GM18870 (cell line): Measurements from ENCODE around the gene WDFY3.
A peak's percentile ranks its signal among the peaks of the same experiment; 100 is the strongest.

Experiments used
- ATAC-seq: cut with Tn5 transposase; IDR thresholded peaks from one replicate; pipeline ENCODE4 v1.9.1; 2021; ENCODE audit warnings: moderate library complexity; ENCODE audit not compliant: unreplicated experiment

The WDFY3 gene, protein sequence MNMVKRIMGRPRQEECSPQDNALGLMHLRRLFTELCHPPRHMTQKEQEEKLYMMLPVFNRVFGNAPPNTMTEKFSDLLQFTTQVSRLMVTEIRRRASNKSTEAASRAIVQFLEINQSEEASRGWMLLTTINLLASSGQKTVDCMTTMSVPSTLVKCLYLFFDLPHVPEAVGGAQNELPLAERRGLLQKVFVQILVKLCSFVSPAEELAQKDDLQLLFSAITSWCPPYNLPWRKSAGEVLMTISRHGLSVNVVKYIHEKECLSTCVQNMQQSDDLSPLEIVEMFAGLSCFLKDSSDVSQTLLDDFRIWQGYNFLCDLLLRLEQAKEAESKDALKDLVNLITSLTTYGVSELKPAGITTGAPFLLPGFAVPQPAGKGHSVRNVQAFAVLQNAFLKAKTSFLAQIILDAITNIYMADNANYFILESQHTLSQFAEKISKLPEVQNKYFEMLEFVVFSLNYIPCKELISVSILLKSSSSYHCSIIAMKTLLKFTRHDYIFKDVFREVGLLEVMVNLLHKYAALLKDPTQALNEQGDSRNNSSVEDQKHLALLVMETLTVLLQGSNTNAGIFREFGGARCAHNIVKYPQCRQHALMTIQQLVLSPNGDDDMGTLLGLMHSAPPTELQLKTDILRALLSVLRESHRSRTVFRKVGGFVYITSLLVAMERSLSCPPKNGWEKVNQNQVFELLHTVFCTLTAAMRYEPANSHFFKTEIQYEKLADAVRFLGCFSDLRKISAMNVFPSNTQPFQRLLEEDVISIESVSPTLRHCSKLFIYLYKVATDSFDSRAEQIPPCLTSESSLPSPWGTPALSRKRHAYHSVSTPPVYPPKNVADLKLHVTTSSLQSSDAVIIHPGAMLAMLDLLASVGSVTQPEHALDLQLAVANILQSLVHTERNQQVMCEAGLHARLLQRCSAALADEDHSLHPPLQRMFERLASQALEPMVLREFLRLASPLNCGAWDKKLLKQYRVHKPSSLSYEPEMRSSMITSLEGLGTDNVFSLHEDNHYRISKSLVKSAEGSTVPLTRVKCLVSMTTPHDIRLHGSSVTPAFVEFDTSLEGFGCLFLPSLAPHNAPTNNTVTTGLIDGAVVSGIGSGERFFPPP (N-terminal part only)

DNA sequence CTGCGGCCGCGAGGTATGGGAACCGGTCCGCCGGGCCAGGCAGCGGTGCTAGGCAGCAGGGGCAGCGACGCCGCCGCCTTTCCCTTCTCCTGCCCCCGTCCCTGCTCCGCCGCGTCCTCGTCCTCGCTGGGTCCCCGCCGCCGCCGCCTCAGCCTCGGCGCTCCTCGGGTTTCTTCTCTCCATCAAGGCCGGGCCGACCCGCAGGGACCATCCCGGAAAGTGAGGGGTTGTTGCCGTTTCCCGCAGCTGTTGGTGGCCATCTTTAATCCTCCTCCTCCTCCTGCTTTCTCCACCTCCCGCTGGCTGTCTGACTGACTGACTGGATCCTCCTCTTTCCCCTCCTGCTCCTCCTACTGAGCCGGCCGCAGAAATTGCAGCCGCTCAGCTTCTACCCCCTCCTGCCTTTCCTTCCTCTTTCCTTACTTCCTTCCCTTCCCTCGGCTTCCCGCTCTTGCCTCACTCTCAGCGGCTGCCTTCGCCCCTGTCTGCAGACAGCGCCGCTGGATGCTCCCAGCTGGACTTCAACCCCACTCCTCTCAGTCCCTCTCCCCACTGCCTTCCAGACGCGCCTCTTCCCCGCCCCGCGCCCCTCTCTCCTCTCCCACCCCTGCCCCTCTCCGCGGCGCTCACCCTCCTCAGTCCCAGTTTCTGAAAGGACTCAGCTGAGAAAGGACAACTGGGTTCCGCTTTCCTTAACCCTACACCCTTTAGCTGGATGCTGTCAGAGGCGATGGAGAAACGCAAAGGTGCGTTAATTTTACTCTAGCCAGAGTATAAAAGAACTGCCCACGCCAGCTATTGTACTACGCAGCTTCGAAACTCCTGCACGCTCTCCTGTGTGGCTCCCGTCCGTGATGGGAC lies at the start of gene WDFY3:
Gene WDFY3, minus strand, starts transcription at position 309 of the 861 bp plus-strand sequence. CDS start 106,099 bp downstream, outside the sequence.
- ATAC-seq = peak; percentile 45

DNA sequence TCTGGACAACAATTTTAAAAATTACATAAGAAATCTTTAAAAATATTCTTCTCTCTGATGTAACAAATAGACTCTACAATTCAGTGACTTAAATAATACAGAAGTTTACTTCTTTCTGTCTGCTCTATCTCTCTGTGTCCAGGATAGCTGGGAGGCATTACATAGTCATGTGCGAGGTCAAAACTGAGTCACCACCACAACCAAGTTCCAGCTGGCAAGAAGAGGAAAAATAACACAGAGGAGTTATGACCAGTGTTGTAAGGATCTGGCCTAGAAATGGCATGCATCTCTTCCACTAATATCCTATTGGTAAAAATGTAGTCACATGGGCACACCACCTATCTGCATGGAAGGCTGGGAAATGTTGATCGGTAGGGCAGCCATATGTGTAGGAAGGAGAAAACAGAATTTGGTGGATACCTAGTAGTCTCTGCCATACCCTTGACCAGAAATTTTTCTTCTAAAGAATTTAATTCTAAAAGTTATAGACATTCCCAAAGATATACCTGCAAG lies 39.4 kb upstream of the WDFY3 start:
- ATAC-seq = no peak

DNA sequence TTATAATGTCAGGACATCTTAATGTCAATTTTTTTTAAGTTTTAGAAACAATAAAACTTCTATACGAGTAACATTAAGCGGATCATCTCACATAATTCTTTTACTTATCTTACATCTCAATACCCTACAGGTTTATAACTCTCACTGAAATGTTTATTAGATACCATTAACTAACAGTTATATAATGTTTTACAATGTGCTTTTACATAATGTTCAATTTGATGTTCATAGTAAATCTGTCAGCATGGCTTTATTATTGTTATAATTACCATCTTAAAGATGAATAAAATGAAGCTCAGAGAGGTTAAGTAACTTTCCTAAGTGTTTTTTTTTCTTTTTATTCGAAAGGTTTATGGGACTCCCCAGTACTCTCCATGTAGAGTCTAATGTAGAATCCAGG lies 33.9 kb upstream of the WDFY3 start:
- no peak for ATAC-seq

DNA sequence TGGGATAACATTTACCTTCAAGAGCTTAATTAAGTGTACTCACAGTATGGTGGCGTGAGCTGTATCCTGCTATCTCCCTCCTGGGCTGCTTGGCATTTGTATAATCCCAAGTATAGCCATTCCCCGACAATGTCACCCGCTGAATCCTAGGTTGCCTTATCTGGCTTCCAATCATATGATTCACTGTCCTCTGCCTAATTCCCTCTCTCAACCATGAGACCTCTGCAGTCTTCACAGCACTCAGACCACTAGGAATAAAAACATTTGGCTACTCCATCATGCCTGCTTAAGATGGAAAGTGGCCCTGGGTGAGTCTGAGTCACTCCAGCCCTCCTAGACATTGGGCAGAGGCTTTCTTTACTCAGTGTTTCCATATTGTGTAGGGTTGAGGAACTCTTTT lies 28.9 kb upstream of the WDFY3 start:
- ATAC-seq = no peak

DNA sequence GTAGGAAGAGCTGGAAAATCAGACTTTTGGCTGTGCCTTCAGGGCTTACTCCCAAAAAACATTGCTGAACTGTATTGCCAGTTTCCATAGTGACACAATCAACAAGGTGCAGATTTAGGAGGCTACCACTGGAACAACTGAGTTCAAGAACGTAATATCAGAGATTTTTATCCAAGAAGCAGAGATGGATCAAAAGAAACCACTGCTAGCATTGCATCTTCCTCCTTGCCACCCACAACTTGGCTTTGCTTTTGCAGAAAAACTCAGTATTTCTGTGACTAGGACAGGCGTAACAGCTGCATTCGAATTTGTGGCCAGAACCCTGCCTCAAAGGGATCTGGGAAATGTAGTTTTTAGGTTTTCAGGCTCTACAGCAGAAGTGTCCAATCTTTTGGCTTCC lies 27.8 kb upstream of the WDFY3 start:
- ATAC-seq = no peak

DNA sequence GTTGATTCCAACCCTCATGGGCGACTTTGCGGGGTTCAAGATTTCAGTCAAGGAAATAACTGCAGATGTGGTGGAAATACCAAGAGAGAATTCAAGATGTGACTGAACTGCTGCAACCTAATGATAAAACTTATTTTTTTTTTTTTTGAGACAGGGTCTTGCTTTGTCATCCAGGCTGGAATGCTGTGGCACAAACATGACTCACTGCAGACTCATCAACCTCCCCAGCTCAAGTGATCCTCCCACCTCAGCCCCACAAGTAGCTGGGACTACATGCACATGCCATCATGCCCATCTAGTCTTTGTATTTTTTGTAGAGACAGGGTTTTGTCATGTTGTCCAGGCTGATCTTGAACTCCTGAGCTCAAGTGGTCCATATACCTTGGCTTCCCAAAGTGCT lies 19.5 kb upstream of the WDFY3 start:
- ATAC-seq = no peak

DNA sequence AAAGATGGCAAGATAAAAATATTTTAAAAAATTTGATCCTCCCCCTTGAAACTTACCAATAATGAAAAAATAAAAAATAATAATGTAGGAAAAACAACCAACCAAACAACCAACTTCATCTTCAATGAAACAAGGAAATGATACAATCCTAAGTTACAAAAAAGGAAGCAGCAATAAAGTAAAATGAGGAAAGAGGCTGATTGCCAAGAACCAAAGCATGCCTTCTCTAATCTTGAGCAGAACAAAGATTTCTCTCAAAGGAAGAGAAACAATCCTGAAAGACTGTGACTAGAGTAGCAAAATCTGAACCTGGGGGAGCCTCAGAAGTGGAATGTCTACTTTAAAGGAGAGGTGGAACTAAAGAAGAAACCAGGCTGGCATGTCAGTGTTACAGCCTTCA lies 10.9 kb upstream of the WDFY3 start:
- no peak for ATAC-seq

DNA sequence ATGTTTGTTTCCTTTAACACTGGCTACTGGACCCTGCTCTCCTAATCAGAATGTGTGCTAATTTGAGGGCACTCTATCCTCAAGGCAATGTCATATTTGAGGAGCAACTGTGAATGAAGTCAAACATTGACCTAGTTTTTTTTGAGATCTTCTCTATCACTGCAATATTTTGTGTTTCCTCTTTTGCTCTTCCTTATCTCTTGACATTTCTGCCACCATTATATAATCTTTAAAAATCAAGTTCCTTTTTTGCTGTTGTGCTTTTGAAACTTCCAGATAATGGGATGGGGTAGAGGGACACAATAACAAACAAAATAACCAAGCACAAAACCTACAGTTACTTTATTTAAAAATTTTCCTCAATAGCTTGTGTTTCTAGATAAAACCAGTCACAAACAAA lies 7.4 kb upstream of the WDFY3 start:
- ATAC-seq = no peak

DNA sequence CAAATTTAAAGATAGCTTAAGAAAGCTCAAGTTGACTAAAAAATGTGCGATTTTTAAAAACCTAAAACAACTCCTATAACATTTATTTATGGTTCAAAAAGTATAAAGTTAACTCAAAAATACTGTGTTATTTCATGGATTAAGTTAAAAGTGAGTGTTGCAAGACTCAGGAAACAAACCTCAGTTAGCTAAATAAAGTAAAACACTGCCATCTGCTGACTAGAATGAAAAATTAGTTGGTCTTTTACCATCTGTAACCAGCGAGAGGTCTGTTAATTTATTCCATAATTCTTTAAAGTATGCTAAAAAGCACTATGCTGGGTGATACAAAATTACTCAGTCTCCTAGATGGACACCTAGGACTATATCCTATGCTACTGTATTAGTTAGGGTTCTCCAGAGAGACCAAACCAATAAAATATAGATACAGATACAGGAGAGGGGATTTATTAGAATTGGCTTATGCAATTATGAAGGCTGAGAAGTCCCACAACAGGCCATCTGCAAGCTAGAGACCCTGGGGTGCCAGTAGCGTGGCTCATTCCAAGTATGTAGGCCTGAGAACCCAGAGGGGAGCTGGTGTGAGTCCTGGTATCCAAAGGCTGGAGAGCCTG lies 4.9 kb upstream of the WDFY3 start:
- ATAC-seq = peak; percentile 50

DNA sequence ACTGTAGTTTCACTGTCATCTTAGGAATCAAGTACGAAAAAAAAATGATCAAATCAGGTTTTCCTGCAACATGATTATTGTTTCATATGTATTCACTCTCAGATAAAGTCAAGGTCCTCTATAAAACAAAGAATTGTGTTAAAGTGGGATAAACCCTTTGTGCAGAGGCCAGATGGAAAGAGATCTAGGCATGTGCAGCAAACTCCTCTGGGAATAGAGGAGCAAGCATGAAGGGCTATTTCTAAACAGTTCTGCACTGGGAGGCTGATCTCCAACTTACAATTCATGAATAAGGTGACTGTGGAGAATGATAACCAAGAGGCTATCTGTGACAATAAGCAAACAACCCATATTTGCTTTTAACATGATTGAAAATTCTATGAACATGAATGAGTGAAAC lies 2.4 kb upstream of the WDFY3 start:
- no peak for ATAC-seq

DNA sequence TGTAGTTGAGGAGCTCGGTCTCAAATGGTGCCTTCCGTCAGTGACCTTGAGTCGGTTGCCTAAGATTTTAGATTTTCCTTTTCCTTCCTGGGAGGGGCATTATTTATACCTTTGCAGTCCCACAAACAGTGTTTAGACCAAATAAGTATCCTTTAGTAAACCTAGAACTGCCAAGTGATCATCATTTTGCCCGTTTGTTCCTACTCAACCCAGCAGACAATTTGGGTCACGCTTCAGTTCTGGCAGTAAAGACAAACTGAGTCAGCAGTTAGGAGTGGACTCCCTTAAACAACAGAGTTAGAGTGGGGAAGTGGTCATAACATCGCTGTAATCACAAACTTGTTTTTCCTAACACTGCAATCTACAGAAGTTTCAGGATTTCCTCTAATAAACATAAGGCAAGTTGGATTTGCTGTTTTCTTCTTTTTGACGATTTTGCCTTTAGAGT lies 777 bp upstream of the WDFY3 start:
- ATAC-seq = no peak

DNA sequence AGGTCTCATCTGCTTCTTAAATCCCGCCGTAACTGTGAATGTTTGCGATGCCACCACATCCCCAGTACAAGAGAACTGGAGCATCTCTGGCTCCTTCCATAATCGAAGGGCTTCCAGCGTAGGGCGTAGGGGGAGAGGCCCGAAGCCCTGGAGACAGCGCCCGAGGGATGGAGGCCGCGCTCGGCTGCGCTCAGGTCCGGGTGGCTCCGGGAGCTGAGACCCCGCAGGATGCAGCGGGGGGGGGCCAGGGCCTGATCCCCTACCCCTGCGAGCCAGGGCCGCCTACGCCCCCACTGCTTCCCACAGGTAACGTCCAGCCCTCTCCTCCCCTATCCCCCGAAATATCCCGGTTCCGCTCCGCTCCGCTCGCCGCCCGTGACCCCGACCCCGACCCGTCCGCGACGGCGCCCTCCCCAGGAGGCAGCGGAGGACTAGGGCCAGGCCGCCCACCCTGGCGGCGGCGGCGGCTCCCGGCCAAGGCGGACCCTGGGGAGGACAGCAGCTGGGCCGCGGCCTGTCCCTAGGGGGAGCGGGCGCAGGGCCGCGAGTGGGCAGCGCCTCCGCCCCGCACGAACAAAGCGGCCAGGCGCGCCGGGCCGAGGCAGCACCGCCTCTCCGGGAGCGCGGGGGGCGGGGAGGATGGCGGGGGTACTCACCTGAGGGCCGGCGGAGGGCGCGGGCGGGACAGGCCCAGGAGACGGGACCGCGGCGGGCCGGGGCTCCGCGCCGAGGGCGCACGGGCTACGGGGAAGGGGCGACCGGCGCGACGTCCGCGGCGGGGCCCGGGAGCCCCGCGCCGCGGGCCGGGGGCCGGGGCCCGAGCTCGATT lies 723 bp downstream of the WDFY3 start:
- no peak for ATAC-seq

DNA sequence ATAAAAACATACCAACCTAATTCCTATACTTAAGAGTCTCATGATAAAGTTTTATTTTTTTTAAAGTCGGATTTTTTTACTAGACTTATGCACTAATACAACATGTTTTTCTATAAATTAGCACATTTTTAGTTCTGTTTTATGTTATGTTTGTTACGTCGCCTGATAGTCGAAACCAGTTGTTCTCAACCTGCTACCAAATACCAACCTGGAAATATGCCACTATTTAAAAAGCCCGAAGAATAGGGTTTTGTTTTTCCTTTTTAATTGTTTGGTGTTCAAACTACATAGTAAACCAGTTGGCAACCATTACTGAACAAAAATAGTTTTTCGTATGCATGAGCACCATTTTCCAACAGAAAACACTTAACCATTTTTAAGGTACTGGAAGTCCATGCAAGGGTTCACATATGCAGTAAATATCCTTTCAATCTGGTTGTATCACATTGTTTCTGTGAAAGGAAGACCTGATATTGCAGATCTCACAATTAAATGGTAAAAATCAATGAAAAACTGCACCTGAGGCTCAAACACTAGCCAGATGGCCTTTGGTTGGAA lies 1.4 kb downstream of the WDFY3 start:
- ATAC-seq = no peak

DNA sequence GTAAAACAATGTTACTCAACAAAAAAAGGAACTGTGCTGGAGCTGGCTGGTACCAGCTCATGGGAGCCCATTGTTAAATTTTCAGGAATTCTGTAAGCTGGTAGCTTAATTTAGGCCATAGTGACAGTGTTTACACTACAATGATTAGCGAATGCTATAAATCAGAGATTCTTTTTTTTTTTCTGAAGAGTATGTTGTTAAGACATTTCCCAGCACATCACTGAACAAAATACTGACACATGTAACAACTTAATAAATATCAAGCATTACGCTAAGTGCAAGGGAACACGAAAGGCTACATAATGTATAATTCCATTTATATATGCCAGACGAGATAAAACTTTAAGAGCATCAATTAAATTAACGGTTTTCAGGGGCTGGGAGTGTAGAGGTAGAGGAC lies 4.4 kb downstream of the WDFY3 start:
- ATAC-seq = no peak

DNA sequence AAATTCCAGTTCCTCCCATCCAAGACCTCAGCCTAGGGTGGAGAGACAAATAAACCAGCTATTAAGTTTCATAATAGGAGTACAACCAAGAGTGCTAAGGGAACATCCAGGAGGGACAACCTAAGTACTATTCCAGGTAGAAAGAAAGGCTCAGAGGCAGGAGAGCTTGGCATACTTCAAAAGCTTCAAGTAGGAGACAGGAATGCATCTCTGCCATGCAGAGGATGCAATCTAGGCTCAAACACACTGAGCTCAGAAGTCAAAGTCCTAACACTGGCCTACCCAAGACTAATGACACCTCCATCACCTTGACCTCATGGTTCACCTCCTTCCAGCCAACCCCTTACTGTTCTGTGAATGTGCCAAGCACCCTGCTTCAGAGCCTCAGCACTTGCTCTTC lies 8.1 kb downstream of the WDFY3 start:
- no peak for ATAC-seq

DNA sequence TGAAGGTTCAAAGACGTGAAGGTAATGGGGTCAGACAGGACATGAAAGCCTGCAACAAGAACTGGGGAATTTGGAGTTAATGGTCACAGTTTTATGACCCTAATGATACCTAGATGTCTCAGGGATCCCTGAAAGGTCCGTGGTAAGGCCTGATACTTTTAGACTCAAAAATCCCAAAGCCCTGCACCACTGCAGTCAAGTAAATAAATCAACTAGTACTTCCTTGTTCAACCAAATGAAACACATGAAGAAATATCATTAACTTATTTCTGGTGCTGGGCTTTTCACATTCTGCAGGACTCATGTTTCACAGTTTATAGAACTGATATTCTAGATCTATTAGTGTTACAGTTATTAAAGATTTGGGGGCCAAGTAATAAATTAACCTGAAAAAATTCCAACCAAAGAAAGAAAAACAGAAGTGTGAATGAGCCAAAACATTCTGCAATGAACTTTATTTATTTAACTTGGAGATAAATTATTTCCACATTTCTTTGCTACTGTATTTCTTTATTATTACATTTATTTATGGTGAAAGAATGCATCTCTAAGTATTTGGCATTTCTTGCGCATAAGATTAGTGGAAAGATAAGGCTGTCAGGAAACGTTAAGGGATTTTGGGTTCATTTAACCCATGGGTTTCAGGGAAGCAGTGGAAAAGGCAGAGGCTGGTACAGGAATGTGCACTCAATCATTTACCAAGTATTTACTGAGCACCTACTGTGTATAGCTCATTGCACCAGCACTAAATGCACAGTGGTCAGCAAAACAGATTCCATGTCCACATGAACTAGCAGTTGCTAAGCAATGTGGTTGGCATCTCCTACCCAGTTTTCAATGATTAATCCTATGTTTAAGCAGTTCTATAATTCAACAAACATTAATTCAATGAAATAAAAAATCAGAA lies 8.7 kb downstream of the WDFY3 start:
- no peak for ATAC-seq

DNA sequence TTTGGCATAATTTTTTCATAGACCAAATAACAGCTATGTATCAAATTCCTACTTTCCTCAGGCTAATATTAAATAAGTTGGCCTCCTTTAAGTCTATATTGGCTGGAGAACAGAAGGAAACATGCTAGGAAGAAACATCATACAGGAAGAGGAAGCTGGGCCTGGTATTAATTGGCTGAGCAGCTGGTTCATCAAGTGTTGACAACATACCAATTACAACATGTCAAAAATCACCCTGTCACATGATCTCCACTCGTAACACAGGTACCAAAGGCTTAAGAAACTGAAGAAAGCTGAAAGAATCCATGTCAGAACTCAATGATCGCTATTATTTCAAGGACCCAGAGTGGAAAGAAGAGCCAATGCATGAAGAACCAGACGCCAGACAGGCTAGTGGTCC lies 10.5 kb downstream of the WDFY3 start:
- no peak for ATAC-seq
